Measurements from ENCODE around the gene PGBD5.

DNA sequence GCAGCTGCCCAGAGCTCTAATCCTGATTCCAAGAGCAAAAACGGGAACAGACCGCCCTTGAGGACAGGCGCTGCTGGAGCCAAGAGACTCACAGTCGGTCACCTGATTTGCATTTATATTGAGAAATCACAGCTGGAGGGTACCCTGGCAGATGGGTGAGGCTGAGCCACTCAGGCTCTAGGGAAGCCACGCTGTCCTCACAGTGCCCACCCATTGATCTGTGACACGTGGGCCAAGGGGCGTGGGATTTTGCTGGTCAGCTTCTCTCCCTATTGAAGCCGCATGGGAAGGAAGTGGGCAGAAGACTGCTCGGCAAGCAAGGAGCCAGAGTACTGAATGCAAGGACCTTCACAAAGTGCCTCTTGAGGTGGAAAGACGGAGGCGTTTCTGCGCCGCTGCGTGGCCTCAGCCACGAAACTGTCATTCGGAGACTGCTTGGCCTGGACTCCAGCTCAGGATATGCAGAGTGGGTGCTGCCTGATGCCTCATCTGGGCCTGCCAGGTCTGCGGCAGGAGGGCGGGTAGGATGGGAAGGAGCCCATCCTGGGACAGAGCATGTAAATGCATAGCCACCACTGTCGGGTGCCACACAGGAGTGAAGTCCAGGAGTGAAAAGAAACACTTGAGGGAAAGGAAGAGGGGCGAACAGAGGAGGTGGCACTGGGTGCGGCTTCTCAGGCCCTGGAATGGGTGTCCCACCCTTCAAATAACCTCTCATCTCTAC, 139.8 kb downstream of the PGBD5 start:
- TF ChIP-seq EZH2 (IDR thresholded peaks at IDR 0.05): no peak
- no peak for TF ChIP-seq POLR2AphosphoS5 (IDR thresholded peaks at IDR 0.05; ENCODE audit: borderline replicate concordance, low read depth, low read length)
